Prostate gland (tissue), 2 donors: ENCODE data around the gene FUBP3. TPM values are rescaled to one million over a fixed set of nuclear protein-coding genes. Genes with fewer than 3 reads are reported as not detected.

Experiments used
- DNase-seq: peaks from one replicate; pipeline ENCODE4 v3.0.0-alpha.2; 2019; ENCODE audit warnings: low spot score
- H3K27ac ChIP-seq, 2 donors: fragments of 200-600 bp; sonication (generic); 2 replicates each; pipeline ENCODE4 v1.5.1; 2017 to 2019
- H3K27me3 ChIP-seq: fragments of 200-600 bp; sonication (generic); replicated peaks from 2 replicates; pipeline ENCODE4 v1.5.1; 2019; ENCODE audit not compliant: insufficient read depth
- H3K36me3 ChIP-seq, 2 donors: fragments of 200-600 bp; sonication (generic); 1 replicate in 1 of 2; 2 replicates in 1 of 2; pipeline versions ENCODE4 v1.5.1 to v1.8.1; 2017 to 2019
- H3K4me1 ChIP-seq: fragments of 200-600 bp; sonication (generic); replicated peaks from 2 replicates; pipeline ENCODE4 v1.5.1; 2019
- H3K4me3 ChIP-seq, 2 donors: fragments of 200-600 bp; sonication (generic); 2 replicates each; pipeline ENCODE4 v1.5.1; 2017 to 2019
- H3K9me3 ChIP-seq: fragments of 200-600 bp; sonication (generic); 2 replicates; pipeline ENCODE4 v1.5.1; 2017
- CTCF ChIP-seq, 4 experiments: fragments of 200-600 bp in 2 of 4; fragments of 450-650 bp in 2 of 4; sonication (generic) in 2 of 4; IDR thresholded peaks; 1 replicate in 3 of 4; 2 replicates in 1 of 4; pipeline ENCODE4 v1.5.1; 2016 to 2019; ENCODE audit warnings: antibody characterized with exemption in 4 of 4, mild to moderate bottlenecking in 2 of 4, moderate library complexity in 2 of 4
- POLR2A ChIP-seq: fragments of 450-650 bp; IDR thresholded peaks from one replicate; pipeline ENCODE4 v1.6.1; 2016; ENCODE audit warnings: antibody characterized with exemption, mild to moderate bottlenecking
- POLR2AphosphoS5 ChIP-seq: sonication (generic); formaldehyde crosslinking; IDR thresholded peaks from one replicate; pipeline ENCODE4 v1.6.1; 2017; ENCODE audit warnings: antibody characterized with exemption
- WGBS: methylation state at CpG from one replicate; pipeline ENCODE4 v1.1.5; 2018; 5-methylcytosine and 5-hydroxymethylcytosine counted together
- intact Hi-C: fragments of 100-400 bp; cut with DNase I; formaldehyde crosslinking; loops from one replicate; pipeline ENCODE4 v1.14.2; 2022
- total RNA-seq, 2 donors: library from RNA; depleted of rRNA; stranded (reverse); fragments of >200 nt; gene quantifications; one replicate each; pipeline ENCODE4 v1.1.0, GENCODE V29; 2016

The FUBP3 gene
- total RNA-seq, 2 donors from 2014 or later: 40.4 to 111 TPM

- H3K9me3 ChIP-seq: no peaks in the 10 kb centered on the region
- no peaks in the 10 kb centered on the region for H3K27me3 ChIP-seq
- no peak for DNase-seq
- no peak overlapping the region for H3K27ac ChIP-seq
- no peak for TF ChIP-seq CTCF (IDR thresholded peaks at IDR 0.05)
- no peak for TF ChIP-seq POLR2AphosphoS5
- no peak for TF ChIP-seq POLR2A
- H3K36me3 ChIP-seq: peaks cover 15 to 22% of the 10 kb centered on the region in 2 donors
- H3K4me3 ChIP-seq: no peak overlapping the region
- 96% methylated on average over 7 of the region's 7 CpGs for WGBS
- no peaks in the 10 kb centered on the region for H3K4me1 ChIP-seq
- intact Hi-C loops: no loop called here
These were observed 53.5 kb downstream of the FUBP3 start for GRCh38 chr9:130632841-130633240.

GRCh38 chr9:130633336-130634190, 54.2 kb downstream of the FUBP3 start:
- peaks cover 15 to 25% of the 10 kb centered on the region in 2 donors for H3K36me3 ChIP-seq
- H3K9me3 ChIP-seq: no peaks in the 10 kb centered on the region
- no peaks in the 10 kb centered on the region for H3K4me1 ChIP-seq
- no peak overlapping the region for H3K27ac ChIP-seq
- H3K27me3 ChIP-seq: no peaks in the 10 kb centered on the region
- no peak for TF ChIP-seq POLR2AphosphoS5
- TF ChIP-seq CTCF (IDR thresholded peaks at IDR 0.05): no peak
- TF ChIP-seq POLR2A: no peak
- 88% methylated on average over 25 of the region's 25 CpGs for WGBS
- intact Hi-C loops: no loop called here
- DNase-seq: no peak
- no peak overlapping the region for H3K4me3 ChIP-seq

GRCh38 chr9:130634191-130634768, 54.9 kb downstream of the FUBP3 start:
- DNase-seq: no peak
- intact Hi-C loops: no loop called here
- H3K27me3 ChIP-seq: no peaks in the 10 kb centered on the region
- no peaks in the 10 kb centered on the region for H3K9me3 ChIP-seq
- WGBS: 92% methylated on average over 14 of the region's 14 CpGs
- no peaks in the 10 kb centered on the region for H3K4me1 ChIP-seq
- peaks cover 15 to 26% of the 10 kb centered on the region in 2 donors for H3K36me3 ChIP-seq
- H3K27ac ChIP-seq: no peak overlapping the region
- TF ChIP-seq CTCF (IDR thresholded peaks at IDR 0.05) (no peak), POLR2A (no peak), POLR2AphosphoS5 (no peak)
- no peak overlapping the region for H3K4me3 ChIP-seq

GRCh38 chr9:130634801-130635200, 55.4 kb downstream of the FUBP3 start:
- Histone ChIP-seq H3K4me1 (no peaks in the 10 kb centered on the region), H3K4me3 (no peak overlapping the region), H3K9me3 (no peaks in the 10 kb centered on the region), H3K27me3 (no peaks in the 10 kb centered on the region), H3K36me3 (peaks cover 15 to 26% of the 10 kb centered on the region in 2 donors), H3K27ac (no peak overlapping the region)
- DNase-seq: no peak
- TF ChIP-seq POLR2AphosphoS5 (no peak), CTCF (IDR thresholded peaks at IDR 0.05) (no peak), POLR2A (no peak)
- WGBS: 77% methylated on average over 8 of the region's 8 CpGs
- intact Hi-C loops: no loop called here

- TF ChIP-seq CTCF (IDR thresholded peaks at IDR 0.05) (no peak), POLR2AphosphoS5 (no peak), POLR2A (no peak)
- Histone ChIP-seq H3K36me3 (peaks cover 12 to 26% of the 10 kb centered on the region in 2 donors), H3K9me3 (no peaks in the 10 kb centered on the region), H3K4me3 (no peak overlapping the region), H3K27ac (no peak overlapping the region), H3K27me3 (no peaks in the 10 kb centered on the region), H3K4me1 (no peaks in the 10 kb centered on the region)
- intact Hi-C loops: no loop called here
- 94% methylated on average over 6 of the region's 6 CpGs for WGBS
- no peak for DNase-seq
These were observed 55.9 kb downstream of the FUBP3 start for GRCh38 chr9:130635306-130635705.
